Activated CD4-positive, alpha-beta T cell treated with anti-CD3 and anti-CD28 coated beads for 4 hours (primary cell): ENCODE data around the gene CSTF3.
"Not testable (repeated sequence)": the region's sequence is repeated elsewhere in the genome, so short reads cannot be mapped to it uniquely, and the experiment has no call there.

Experiments used
- DNase-seq, 2 donors: peaks; one replicate each; pipeline ENCODE4 v3.0.0-alpha.2; 2020

Gene CSTF3

DNA sequence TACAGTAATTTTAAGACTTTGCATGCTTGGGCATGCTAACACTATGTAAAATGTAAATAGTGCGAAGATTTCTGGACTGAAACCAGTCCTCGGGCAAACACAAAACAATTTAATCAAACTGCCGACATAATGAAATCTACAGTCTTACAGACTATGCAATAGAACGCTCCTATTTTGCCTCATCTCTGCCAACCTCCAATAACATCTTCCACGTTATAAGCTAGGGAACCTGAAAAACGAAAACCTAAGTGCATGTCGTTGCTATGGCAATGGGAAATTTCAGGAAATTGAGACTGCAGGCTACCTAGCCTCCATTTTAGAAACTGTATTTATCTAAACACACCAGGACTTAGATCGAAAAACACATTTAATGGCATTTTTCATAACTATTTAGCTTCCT, 1.1 kb downstream of the CSTF3 start:
- no peak for DNase-seq

DNA sequence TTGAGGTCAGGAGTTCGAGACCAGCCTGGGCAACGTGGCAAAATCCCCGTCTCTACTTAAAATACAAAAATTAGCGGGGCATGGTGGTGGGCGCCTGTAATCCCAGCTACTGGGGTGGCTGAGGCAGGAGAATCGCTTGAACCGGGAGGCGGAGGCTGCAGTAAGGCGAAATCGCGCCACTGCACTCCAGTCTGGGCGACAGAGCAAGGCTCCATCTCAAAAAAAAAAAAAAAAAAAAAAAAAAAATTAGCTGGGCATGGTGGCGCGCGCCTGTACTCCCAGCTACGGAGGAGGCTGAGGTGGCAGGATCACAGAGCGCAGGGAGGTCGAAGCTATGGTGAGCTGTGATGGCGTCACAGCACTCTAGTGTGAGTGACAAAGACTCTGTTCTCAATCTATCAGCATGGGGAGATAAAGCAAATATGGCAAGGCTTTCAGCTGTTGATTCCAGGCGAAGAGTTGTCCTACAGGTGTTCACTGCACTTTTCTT, 1.9 kb downstream of the CSTF3 start:
- DNase-seq, result not testable (repeated sequence)

DNA sequence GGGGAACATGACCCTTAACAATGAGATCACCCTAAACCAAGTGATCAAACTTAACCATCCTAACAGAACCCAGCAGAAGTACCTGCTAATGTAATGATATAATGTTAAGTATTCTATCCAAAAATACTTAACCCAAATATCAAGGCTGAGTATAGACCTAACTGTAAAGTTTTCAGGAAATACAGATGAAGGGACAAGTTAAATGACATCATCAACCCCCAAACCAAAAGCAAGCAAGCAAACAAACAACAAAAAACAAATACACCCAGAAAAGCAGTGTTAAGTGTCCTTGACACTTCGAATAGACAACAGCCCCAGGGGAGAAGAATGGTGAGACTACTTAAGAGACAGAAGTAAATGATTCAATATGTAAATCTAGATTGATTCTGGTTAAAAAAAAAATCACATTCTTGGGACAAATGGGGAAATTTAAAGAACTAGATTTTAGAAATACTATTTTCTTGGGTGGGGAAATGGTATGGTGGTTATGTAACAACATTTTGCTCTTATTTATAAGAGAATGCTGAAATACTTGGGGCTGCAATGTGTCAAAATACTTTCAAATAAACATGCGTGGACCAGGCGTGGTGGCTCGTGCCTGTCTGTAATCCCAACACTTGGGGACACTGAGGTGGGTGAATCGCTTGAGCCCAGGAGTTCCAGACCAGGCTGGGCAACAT, 2.5 kb downstream of the CSTF3 start:
- no peak for DNase-seq

DNA sequence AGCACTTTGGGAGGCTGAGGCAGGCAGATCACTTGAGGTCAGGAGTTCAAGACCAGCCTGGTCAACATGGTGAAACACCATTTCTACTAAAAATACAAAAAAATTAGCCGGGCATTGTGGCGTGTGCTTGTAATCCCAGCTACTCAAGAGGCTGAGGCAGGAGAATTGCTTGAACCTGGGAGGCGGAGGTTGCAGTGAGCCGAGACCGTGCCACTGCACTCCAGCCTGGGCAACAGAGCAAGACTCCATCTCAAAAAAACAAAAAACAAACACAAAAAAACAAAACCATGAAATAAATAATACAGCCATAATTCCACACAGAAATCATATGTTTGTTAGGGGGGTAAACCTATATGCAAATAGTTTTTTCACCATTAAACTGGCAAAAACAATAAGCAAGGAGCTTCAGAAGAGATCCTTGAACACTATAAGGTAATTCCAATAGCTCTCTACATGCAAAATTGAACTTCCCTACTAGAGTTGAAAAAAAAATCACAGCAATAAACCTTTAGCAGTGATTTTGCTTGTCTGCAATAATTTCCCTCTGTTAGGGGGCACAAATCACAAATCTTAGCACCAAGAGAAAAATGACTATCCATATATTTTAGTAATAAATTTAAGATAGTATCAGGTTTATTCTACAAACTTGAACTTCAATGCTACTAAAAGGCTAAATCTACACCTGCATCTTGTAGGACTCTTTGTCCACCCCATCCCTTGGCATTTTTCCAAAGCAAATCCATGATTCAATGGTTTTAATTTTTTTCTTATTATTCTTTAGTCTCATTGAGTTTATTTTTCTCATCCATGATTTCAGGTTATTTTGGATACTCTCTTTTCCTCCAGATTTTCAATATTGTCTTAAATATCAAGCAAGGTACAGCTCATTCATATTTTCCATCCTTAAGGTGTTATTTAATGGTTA, 3.9 kb downstream of the CSTF3 start:
- no peak for DNase-seq

DNA sequence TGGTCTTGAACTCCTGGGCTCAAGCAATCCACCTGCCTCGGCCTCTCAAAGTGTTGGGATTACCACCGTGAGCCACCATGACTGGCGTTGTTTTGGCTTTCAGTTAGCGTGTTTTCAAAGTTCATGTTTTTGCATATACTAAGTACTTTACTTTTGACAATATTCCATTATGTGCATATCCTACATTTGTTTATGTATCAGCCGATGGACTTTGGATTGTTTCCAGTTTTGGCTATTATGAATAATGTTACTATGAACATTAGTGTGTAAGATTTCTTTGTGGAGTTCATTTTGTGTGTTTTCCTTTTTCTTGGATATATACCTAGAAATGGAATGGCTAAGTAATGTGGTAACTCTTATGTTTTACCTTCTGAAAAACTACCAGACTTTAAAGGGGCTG, 9.9 kb downstream of the CSTF3 start:
- DNase-seq, result no peak

DNA sequence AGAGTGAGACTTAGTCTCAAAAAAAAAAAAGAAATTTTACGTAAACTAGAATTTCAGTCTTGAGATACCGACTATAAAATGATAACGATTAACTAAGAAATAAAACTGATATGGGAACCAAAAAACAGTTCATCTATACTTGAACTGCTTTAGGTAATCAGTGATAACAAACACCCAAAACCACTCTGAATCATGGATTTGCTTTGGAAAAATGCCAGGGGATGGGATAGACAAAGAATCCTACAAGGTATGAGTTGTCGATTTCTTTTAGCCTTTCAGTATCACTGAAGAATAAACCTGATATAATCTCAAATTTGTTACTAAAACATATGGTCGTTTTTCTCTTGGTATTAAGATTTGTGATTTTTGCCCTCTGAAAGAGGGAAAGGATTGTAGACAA, 13.7 kb downstream of the CSTF3 start:
- DNase-seq, result no peak

DNA sequence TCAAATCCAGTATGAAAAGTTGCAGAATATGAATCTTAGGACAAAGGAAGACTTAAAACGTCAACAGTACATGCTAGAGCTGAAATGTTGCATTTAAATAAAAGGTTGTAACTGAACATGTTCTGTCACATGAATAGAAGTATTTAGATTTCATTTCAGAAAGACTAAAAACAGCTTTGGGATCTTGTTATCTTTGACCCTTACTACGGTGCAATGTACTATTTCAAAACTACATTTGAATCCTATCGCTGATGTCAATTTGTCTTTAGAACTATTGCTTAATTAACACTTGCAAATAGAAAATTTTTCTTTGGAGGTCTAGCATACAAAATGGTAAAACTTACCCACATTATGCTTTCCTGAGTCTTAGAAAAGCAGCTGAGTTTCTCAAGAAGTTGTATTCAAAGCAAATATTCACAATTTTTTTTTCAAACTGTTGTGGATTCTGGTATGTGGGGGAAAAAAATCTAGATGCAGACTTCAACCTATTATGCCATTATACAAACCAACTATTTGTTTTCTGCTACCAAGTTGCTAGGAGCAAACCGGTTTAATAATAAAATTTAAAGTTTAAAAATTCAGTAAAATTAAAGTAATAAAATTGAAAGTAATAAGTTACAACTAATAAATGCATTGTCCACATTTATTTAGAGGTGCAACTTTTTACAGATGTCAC, 25.4 kb downstream of the CSTF3 start:
- no peak for DNase-seq

DNA sequence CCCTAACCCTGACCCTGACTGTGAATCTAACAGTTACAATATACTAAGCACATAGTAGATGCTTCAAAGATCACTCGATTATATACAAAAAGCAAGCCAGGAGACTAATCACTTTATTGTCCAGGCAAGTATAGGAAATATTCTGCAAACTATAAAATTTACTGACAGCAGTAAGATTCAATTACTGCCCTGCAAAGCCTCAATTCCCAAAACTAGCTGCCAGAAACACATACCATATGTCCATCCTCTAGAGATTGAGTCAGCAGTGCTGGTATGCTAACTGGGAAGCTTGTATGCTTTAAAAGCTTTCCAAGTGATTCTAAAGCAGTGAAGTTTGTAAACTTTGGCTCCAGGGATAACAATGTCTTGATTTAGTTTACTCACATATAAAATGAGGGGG, 26.1 kb downstream of the CSTF3 start:
- DNase-seq, result no peak

DNA sequence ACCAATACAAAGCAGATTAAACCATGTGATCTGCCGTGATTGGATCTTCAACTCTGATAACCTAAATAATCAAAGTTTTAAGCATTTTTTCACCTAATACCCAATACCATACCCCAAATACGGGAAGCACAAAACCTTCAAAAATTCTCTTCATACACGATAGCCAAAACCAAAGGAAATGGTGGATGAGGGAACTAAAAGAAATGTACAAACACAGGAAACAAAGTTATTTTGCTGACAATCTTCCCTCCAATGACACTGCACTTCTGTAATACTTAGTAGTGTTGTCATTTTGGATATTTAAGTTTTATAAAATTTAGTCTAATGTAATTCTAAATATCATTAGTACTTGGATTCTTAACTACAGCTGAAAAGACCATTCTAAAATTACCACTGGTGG, 27.0 kb downstream of the CSTF3 start:
- DNase-seq, result no peak

DNA sequence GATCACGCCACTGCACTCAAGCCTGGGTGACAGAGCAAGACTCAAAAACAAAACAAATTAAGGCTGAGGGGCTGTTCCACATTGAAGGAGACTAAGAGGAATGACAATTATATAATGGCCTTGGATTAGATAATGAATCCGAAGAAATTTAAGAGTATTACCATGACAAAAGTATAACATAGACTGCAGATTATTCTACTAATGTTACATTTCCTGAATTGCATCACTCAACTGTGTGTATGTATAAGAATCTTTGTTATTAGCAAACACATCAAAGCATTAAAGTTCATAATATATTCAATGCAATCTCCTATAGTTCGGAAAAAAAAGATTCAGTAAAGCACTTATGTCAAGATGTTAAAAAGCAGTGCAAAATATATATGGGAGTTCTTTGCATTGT, 27.5 kb downstream of the CSTF3 start:
- no peak for DNase-seq

DNA sequence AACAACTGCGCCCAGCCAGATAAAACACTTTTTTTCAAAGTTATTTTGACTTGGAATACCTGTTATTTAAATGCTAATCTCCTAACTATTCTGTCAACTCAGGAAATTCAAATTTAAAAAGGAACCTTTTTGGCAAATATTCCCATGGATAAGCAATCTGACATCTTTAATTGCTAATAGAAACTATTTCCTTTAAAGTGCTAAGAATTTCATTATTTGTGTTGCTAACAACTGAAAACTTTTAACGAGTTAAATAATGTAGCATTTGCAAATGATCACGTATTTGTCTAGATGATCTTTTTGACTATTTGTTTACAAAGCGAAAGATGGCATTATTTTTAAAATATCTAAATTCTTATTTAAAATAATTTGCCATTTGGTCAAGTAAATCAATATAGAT, 28.8 kb downstream of the CSTF3 start:
- no peak for DNase-seq

DNA sequence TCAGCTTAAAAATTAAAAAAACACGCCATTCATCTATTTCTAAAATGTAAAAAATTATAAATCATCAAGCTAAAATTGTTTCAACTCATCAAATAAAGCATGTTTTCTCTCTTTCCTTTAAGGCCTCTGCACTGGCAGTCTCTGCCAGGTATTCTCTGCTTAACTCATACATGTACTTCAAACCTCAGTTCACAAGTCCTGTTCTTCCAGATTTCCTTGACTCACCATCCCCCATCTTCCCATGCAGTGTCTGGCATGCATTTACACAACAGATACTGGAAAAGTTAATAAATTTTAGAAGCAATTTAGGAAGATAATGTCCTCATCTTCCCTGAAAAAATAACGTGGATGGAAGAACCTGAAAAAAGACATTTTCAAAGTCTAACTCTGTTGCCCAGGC, 32.5 kb downstream of the CSTF3 start:
- DNase-seq, result no peak

DNA sequence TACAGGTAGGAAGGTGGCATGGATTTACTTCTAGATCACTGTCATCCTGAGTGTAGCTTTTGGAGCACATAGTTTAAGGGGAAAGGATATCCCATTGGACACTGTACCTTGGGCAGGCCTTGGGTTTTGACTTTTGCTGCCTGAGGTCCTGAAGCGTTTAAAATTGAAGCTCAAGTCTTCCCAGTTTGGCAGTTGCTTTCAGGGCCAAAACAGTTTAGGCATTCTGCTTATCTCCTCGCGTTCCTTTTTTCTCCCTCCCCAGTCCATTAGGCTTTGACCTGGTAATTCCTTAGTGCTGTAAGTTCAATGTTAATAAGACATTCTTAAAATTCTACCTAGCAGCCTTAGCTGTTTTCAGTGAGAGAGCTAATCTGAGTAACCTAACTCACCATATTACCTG, 35.7 kb downstream of the CSTF3 start:
- no peak for DNase-seq

DNA sequence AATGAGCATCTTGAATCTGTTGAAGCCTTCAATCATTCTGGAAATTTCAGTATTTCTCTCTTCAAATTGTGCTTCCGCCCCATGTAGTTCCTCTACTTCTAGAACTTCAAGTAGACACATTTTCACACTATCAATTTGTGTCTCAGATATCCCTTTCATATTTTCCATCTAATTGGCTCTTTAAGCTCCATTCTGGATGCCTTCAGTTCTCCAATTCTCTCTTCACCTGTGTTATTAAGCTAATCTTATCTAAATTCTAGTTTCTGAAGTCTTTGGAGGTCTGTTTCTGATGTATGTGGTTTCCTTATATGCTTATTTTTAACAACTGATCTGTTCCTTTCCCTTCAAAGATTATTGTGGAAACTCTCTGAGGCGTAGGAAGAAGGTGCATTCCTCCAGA, 36.3 kb downstream of the CSTF3 start:
- DNase-seq, result no peak

DNA sequence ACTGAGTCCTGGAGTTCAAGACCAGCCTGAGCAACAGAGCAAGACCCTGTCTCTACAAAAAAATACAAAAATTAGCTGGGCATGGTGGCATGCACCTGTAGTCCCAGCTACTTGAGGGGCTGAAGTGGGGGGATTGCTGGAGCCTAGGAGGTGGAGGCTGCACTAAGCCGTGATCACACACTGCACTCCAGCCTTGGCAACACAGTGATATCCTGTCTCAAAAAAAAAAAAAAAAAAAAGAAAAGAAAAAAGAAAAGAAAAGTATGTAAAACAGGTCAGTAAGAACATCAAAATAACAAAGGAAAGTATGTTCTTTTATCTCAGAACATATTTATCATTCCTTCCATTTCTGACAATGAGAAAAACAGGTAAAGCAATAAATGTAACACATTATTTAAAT, 38.6 kb downstream of the CSTF3 start:
- not testable (repeated sequence) for DNase-seq

DNA sequence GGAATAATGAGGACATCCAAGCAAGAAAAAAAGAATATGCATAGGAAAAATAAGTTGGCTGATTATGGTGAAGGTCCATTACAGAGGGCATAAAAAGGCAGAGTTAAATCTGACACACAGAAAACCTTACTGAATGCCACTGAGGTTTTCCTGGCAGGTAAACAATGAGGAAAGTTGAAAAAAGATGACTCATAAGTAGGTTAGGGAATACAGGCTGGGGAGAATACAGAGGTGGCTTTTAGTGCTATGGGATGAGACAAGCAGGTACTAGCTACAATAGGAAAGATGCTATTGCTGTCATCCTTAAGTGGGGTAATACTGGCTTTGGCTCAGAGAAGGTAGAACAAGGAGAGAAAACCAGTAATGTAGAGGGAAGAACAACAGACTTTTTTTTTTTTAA, 44.7 kb downstream of the CSTF3 start:
- DNase-seq, result no peak

DNA sequence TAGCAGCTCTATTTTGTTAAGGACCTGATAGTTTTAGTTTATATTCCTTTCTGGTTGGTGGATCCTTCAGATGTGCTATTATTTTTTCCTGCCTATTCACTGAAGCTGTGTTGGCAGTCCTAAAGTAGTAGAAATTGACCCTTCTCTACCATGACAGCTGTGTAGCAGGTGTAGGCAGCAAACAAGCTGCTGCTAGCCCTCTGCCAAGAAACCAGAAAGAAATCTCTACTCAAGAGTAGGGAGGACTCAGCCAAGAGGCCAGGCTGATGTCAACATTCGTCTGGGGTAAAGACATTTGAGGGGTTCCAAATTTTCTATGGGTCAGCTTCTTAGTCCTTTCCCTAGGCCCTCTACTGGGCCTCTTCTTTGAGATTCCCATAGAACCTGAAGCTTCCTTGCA, 51.2 kb downstream of the CSTF3 start:
- DNase-seq, result no peak

DNA sequence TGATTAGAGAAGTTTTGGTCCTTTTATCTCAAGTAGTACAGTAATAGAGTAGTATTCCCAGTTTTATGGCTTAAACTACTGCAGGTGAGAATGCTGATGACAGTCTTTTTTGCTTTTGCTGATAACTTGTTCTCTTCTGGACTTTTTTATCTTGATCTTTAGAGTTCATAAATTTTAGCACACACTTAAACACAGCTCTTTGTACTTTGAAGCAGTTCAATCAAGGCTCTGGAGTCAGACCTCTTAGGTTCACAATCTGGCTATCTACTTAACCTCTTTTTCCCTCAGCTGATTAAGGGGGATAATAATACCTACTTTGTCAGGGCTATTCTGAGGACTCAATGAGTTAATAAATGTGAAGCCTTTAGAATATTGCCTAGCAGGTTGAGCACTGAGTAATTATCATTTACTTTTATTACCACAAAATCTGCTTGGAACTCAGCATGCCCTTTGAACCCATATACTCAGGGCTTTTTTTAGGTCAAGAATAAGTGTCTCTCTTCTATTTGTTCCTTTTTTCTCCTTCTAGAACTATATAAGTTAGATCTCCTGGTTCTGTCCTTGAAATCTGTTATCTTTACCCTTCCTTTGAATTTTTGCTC, 51.9 kb downstream of the CSTF3 start:
- no peak for DNase-seq

DNA sequence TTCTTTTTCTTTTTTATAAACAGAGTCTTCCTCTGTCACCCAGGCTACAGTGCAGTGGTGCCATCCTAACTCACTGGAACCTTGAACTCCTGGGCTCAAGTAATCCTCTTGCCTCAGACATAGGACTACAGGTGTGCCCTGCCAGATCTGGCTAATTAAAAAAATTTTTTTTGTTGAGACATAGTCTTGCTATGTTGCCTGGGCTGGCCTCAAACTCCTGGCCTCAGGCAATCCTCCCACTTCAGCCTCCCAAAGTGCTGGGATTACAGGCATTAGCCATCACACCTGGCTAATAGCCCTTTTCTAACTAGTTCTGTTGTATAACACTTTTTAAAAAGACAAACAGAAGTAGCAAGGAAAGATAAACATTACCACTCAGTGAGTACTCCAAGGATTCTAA, 57.4 kb downstream of the CSTF3 start:
- no peak for DNase-seq

DNA sequence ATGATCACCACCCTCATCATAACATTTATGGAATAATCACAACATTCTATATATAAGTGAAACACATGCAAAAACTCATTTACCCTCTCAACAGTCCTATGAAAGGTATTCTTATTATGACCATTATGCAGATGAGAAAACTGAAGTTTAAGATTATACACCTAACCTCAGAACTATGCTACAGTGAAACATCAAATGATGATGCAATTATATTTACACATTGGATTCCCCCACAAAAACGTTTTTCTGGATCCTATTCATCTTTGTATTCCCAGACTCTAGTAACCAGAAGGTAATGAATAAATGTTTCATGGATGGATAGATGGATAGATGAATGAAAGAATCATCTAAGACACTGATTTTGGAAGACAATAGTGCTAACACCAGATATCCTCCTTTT, 67.1 kb downstream of the CSTF3 start:
- DNase-seq, result no peak

DNA sequence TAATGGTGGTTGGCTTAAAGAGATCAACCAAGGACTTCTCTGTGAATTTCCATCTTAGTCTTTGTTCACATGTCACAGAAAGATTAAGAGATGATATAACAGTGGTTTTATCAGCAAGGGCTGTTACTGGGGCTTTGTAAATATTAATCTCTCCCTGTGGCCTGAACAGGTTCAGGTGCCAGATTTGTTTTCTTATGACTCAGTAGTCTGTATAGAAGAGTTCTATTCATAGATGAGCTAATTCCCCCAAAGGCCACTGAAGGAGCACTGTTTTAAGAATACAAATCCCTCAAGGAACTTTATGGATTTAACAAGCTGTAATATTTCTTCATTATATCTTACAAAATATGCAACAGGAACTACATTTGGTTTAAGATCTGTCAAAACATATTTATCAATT, 71.5 kb downstream of the CSTF3 start:
- no peak for DNase-seq

DNA sequence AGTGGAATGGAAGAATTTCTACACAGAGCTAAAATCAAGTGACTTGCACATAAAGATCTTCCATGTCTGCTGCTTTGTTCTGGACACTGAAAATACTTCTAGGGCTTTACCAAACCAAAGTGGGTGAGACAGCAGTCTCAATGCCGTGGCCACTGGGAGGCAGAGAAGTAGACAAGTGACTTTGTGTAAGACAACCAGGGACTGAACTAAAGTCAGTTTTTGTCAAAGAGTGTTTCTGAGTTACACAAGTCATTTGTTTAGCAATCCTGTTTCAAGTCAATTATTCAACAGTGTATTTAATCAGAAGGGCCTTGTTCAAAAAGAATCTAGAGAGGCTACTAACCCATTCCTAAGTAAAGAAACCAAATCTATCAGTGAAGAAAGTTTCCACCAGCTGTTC, 75.3 kb downstream of the CSTF3 start:
- no peak for DNase-seq

DNA sequence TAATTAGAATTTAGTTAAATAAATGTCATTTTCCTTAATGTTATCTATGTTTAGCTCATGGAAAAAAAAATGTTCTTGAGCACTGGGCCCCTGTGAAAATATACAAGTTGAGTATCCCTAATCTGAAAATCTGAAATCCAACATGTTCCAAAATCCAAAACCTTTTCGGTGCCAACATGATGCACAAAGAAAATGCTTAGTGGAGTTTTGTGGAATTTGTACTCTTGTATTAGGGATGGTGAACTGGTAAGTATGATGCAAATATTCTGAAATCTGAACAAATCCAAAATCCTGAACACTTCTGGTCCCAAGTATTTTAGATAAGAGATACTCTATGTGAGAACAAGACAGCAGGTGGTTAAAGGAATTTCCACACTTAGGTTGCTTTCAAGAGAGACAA, 77.4 kb downstream of the CSTF3 start:
- DNase-seq, result no peak
